Keratinocyte (primary cell): Measurements from ENCODE around the gene PRORP. TPM values are rescaled to one million over a fixed set of nuclear protein-coding genes. Genes with fewer than 3 reads are reported as not detected.

Source experiments
- DNase-seq: peaks from one replicate; pipeline ENCODE4 v3.0.0-alpha.2; 2011; ENCODE audit warnings: low read depth, missing footprints, low spot score
- FAIRE-seq: peaks from 2 replicates; lab custom pipeline; 2011; peaks lifted over from hg19 to GRCh38; lab: Jason Lieb, UNC
- H2AFZ ChIP-seq: 2 replicates; pipeline ENCODE4 v1.6.0; 2012; ENCODE audit warnings: low read length, control low read depth, inconsistent platforms; ENCODE audit not compliant: control insufficient read depth
- H3K27ac ChIP-seq: 2 replicates; pipeline ENCODE4 v1.5.1; 2011; ENCODE audit warnings: low read length; ENCODE audit not compliant: control insufficient read depth, insufficient read depth
- H3K27me3 ChIP-seq: 3 replicates; pipeline ENCODE4 v1.6.0; 2011; ENCODE audit warnings: low read length; ENCODE audit not compliant: control insufficient read depth, insufficient read depth; ENCODE audit errors: extremely low read depth
- H3K36me3 ChIP-seq, 2 experiments: 2 replicates in 1 of 2; 3 replicates in 1 of 2; pipeline ENCODE4 v1.5.1; 2011; ENCODE audit warnings: low read length in 2 of 2, mild to moderate bottlenecking in 1 of 2; ENCODE audit not compliant: control insufficient read depth in 2 of 2, insufficient read depth in 2 of 2; ENCODE audit errors: extremely low read depth in 1 of 2
- H3K4me1 ChIP-seq: 3 replicates; pipeline ENCODE4 v1.5.1; 2011; ENCODE audit warnings: low read length; ENCODE audit not compliant: control insufficient read depth, insufficient read depth; ENCODE audit errors: extremely low read depth
- H3K4me2 ChIP-seq: 3 replicates; pipeline ENCODE4 v1.6.0; 2011; ENCODE audit warnings: low read depth, low read length; ENCODE audit not compliant: control insufficient read depth, insufficient read depth; ENCODE audit errors: extremely low read depth
- H3K4me3 ChIP-seq, 3 experiments: fragments of 200-600 bp in 1 of 3; sonication (generic) in 1 of 3; 2 replicates in 2 of 3; 3 replicates in 1 of 3; pipeline ENCODE4 v1.5.1; 2011 to 2016; ENCODE audit warnings: low read length in 3 of 3, mild to moderate bottlenecking in 3 of 3, control low read depth in 2 of 3, inconsistent platforms in 1 of 3, low read depth in 1 of 3, mixed read lengths in 1 of 3, mixed run types in 1 of 3, moderate library complexity in 1 of 3; ENCODE audit not compliant: control insufficient read depth in 2 of 3, insufficient read depth in 2 of 3; ENCODE audit errors: extremely low read depth in 1 of 3
- H3K79me2 ChIP-seq: 2 replicates; pipeline ENCODE4 v1.6.0; 2012; ENCODE audit warnings: low read length; ENCODE audit not compliant: control insufficient read depth, insufficient read depth
- H3K9ac ChIP-seq: 3 replicates; pipeline ENCODE4 v1.6.0; 2011; ENCODE audit warnings: low read length; ENCODE audit not compliant: control insufficient read depth, insufficient read depth; ENCODE audit errors: extremely low read depth
- H3K9me1 ChIP-seq: 3 replicates; pipeline ENCODE4 v1.6.0; 2011; ENCODE audit warnings: low read length; ENCODE audit not compliant: control insufficient read depth, insufficient read depth; ENCODE audit errors: extremely low read depth
- H3K9me3 ChIP-seq: 2 replicates; pipeline ENCODE4 v1.5.1; 2012; ENCODE audit warnings: low read depth, low read length; ENCODE audit not compliant: control insufficient read depth
- H4K20me1 ChIP-seq: 3 replicates; pipeline ENCODE4 v1.6.0; 2011; ENCODE audit warnings: low read length; ENCODE audit not compliant: control insufficient read depth, insufficient read depth; ENCODE audit errors: extremely low read depth
- CTCF ChIP-seq, 3 experiments: IDR thresholded peaks in 1 of 3; conservative IDR thresholded peaks in 1 of 3; optimal IDR thresholded peaks in 1 of 3; 2 replicates in 2 of 3; 3 replicates in 1 of 3; pipeline versions ENCODE3 to v1.5.1; 2011; ENCODE audit warnings: low read length in 3 of 3, mild to moderate bottlenecking in 3 of 3, moderate library complexity in 2 of 3, control low read depth in 1 of 3, inconsistent platforms in 1 of 3; ENCODE audit not compliant: insufficient read depth in 2 of 3; ENCODE audit errors: extremely low read depth in 1 of 3
- EZH2 ChIP-seq: IDR thresholded peaks from one replicate; pipeline ENCODE4 v1.6.1; 2012; ENCODE audit warnings: inconsistent platforms, mild to moderate bottlenecking, low read length, moderate library complexity
- dilution Hi-C: fragments of 300-500 bp; cut with MboI; formaldehyde crosslinking; loops from one replicate; pipeline ENCODE4 v1.7.0; 2020; ENCODE audit warnings: low sequenced_read_pairs; ENCODE audit not compliant: extremely low pct_ligation_motif_present
- polyA plus RNA-seq, 5 experiments: library from polyadenylated mRNA; depleted of rRNA in 3 of 5; stranded (reverse) in 3 of 5; stranded (forward) in 1 of 5; unstranded in 1 of 5; fragments of >200 nt; gene quantifications; 1 replicate in 1 of 5; 2 replicates in 3 of 5; 3 replicates in 1 of 5; pipeline versions ENCODE4 v1.2.1 to v1.2.3, GENCODE V29; 2011 to 2012; ENCODE audit warnings: missing spikeins in 2 of 5, low read depth in 1 of 5, low replicate concordance in 1 of 5

Gene PRORP
- polyA plus RNA-seq, 1 donor (not counting 4 experiments of a cell fraction or from before 2014, with no cell fraction given), result 51.9 TPM

GRCh38 chr14:35124127-35124526, 1.8 kb downstream of the PRORP start:
- dilution Hi-C loops, result no loop called here
- no peak overlapping the region for H2AFZ ChIP-seq

GRCh38 chr14:35133542-35134328, 11.4 kb downstream of the PRORP start:
- Histone ChIP-seq H3K9ac (no peak overlapping the region), H3K36me3 (no peaks in the 10 kb centered on the region), H3K4me1 (no peaks in the 10 kb centered on the region), H3K9me3 (no peaks in the 10 kb centered on the region), H4K20me1 (peaks cover 3% of the 10 kb centered on the region), H3K4me3 (no peak overlapping the region), H2AFZ (no peak overlapping the region), H3K4me2 (no peak overlapping the region), H3K27ac (no peak overlapping the region), H3K9me1 (no peaks in the 10 kb centered on the region), H3K79me2 (peaks cover 19% of the 10 kb centered on the region), H3K27me3 (no peaks in the 10 kb centered on the region)
- dilution Hi-C loops, result no loop called here
- DNase-seq, result no peak
- no peak for FAIRE-seq
- TF ChIP-seq EZH2 (no peak), CTCF (optimal IDR thresholded peaks at IDR 0.05 in 1 of 3, IDR thresholded peaks at IDR 0.05 in 1 of 3, conservative IDR thresholded peaks at IDR 0.05 in 1 of 3; ENCODE audit: extremely low read depth in 1 of 3, insufficient read depth in 2 of 3, low read length in 3 of 3) (no peak)

More at GRCh38 chr14:35124127-35124526, 1.8 kb downstream of the PRORP start:
- Histone ChIP-seq H3K9ac (peak overlapping the region; percentile 99), H3K4me2 (peak overlapping the region; percentile 90), H3K4me1 (peaks cover 13% of the 10 kb centered on the region), H3K9me1 (no peaks in the 10 kb centered on the region), H3K79me2 (peaks cover 29% of the 10 kb centered on the region), H3K4me3 (peak overlapping the region in 2 of 3 experiments; percentile 82 to 85), H3K27me3 (no peaks in the 10 kb centered on the region), H3K27ac (peak overlapping the region; percentile 99), H3K36me3 (no peaks in the 10 kb centered on the region), H3K9me3 (no peaks in the 10 kb centered on the region), H4K20me1 (no peaks in the 10 kb centered on the region)
- TF ChIP-seq CTCF (optimal IDR thresholded peaks at IDR 0.05 in 1 of 3, IDR thresholded peaks at IDR 0.05 in 1 of 3, conservative IDR thresholded peaks at IDR 0.05 in 1 of 3; ENCODE audit: extremely low read depth in 1 of 3, insufficient read depth in 2 of 3, low read length in 3 of 3), result no peak
- no peak for TF ChIP-seq EZH2
- no peak for FAIRE-seq
- no peak for DNase-seq
